CD4-positive, alpha-beta T cell treated with Interleukin-15 for 1 hour (primary cell): ENCODE data around the gene TSC22D3.
"Not testable (repeated sequence)": the region's sequence is repeated elsewhere in the genome, so short reads cannot be mapped to it uniquely, and the experiment has no call there.

Experiments used
- DNase-seq: peaks from one replicate; pipeline ENCODE4 v3.0.0-alpha.2; 2020

TSC22D3 gene

GRCh38 chrX:107775734-107776511, at the start of gene TSC22D3:
TSS of gene TSC22D3 (minus strand) at chrX:107775787. CDS start at chrX:107775419, 368 bp downstream.
- peak; percentile 61 for DNase-seq

DNA sequence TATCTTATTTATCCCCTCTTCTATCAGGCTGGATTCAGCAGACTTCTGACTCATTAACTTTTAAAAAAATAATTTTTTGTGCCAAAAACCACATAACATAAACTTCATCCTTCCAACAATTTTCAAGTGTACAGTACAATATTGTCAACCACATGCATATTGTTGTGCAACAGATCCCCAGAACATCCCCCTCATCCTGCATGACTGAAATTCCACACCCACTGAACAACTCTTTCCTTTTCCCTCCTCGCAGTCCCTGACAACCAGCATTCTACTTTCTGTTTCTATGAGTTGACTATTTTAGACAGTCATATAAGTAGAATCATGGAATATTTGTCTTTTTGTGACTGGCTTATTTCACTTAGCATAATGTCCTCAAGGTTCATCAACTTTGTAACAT, 47.9 kb upstream of the TSC22D3 start:
- no peak for DNase-seq

GRCh38 chrX:107823042-107823441, 47.5 kb upstream of the TSC22D3 start:
- no peak for DNase-seq

DNA sequence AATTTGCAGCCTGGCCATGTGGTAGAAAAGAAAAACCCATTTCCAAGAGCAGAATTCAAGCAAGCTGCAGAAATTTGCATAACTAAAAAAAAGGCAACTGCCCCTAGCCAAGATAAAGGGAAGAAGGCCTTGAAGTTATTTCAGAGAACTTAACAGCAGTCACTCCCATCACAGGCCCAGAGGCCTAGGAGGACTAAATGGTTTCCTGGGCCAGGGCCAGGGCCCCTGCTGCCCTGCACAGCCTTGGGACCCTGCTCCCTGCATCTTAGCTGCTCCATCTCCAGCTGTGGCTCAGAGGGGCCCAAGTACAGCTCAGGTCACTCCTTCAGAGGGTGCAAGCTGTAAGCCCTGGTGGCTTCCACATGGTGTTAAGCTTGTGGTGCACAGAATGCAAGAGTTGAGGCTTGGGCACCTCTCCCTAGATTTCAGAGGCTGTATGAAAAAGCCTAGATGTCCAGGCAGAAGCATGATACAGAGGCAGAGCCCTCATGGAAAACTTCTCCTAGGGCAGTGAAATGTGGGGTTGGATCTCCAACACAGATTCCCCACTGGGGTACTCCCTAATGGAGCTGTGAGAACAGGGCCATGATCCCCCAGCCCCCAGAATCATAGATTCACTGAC, 43.4 kb upstream of the TSC22D3 start:
- no peak for DNase-seq

DNA sequence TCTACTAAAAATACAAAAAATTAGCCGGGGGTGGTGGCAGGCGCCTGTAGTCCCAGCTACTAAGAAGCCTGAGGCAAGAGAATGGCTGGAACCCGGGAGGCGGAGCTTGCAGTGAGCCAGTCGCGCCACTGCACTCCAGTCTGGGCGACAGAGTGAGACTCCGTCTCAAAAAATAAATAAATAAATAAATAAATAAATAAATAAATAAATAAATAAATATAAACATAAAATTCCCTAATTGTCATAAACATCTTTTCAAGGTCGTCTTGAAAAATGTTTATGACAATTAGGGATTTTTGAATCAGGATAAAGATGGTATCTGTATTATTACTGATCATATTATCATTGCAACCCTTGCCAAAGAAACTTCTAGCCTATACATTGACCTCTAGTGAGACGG, 34.5 kb upstream of the TSC22D3 start:
- not testable (repeated sequence) for DNase-seq

- DNase-seq, result no peak
Measured at GRCh38 chrX:107805179-107805578, 29.6 kb upstream of the TSC22D3 start.

DNA sequence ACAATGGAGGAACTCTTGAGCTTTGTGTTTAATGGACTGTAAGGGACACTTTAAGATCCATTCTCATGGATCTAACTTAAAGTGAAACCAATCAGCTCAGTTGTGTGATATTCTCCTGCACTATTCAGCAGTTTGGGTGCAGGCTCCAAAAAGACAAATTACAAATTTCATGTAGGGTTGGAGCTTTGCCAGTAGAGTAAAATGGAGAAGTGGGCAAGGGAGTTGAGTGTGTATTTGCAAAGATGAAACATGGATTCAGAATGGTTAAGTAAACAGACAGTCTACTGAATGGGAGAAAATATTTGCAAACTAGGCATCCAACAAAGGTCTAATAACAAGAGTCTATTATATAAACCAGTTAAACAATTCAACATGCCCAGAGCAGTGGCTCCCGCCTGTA, 28.8 kb upstream of the TSC22D3 start:
- DNase-seq, result no peak

GRCh38 chrX:107787827-107788226, 12.2 kb upstream of the TSC22D3 start:
- DNase-seq, result no peak

GRCh38 chrX:107780525-107780924, 4.9 kb upstream of the TSC22D3 start:
- no peak for DNase-seq

DNA sequence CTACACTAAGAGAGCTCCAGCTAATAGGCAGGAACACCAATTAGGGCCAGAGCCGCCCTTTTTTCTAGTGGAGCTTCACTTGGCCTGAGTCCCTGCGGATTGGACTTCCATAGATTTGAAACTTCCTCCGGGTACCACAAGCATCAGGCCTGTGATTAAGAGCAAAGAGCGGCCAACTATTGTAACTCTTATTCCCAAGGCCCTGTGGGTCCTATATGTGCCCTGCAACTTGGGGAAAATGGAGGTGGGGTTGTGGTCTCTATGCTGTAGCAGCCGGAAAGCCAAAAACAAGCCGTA, 1.9 kb upstream of the TSC22D3 start, which contains the start of gene NCBP2L:
NCBP2L (plus strand) TSS at position 198 of the 297 bp plus-strand sequence. CDS start 16,488 bp downstream, outside the sequence.
- DNase-seq, result no peak

GRCh38 chrX:107776649-107777535, 1.3 kb upstream of the TSC22D3 start:
- DNase-seq, result peak; percentile 81

- no peak for DNase-seq
Measured at GRCh38 chrX:107775000-107775733, 420 bp downstream of the TSC22D3 start.

DNA sequence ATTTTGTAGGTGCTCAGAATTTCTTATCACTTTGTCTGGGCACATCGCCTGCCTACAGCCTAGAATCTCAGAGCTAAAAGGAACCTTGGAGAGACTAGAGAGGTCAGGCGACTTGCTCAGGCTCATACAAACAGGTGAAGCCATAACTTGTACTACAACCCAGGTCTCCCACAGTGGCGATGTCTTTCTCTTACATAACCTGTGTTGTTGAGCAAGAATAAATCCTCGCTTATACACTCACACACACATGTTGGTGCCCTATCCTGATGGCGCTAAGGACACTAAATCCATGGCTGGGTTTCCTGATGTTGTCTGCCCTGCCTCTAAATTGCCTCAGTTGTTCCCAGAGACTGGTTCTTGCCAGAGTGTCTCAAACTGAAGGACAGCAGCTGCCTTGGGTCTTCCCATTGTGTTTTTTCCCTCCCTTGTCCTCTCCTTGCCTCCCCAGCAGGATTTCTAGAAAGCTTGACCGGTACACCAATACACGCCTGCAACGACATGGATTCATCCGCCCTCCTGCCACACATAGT, 1.6 kb downstream of the TSC22D3 start:
- no peak for DNase-seq

GRCh38 chrX:107773206-107773605, 2.4 kb downstream of the TSC22D3 start:
- DNase-seq, result no peak

DNA sequence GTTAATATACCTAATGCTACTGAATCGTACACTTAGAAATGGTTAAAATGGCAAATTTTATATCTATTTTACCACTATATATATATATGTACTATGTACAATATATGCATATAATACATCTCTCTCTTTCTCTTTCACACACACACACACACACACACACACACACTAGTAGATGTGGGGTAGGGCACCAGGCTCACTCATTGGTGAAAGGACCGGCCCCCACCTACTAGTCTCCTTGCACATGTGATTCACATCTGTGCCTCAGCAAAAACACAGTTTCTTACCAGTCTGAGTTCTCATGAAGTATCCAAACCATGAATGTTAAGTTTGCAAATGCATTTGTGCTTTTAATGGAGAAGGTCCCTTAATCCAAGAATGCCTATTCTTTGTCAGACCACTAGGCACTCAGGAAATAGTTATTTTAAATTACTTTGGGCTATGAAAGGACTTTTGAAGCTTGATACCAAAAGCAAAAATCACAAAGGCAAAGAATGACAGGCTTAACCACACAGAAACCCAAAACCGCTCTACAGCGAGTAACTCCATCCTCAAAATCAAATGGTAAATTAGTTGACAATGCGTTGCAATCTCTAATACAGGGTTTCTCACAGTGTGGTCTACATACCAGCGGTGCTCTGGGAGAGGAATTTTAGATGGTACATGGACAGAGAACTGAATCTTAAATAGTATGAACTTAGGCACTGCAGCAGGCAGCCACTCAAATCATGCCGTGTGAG, 5.8 kb downstream of the TSC22D3 start:
- no peak for DNase-seq

DNA sequence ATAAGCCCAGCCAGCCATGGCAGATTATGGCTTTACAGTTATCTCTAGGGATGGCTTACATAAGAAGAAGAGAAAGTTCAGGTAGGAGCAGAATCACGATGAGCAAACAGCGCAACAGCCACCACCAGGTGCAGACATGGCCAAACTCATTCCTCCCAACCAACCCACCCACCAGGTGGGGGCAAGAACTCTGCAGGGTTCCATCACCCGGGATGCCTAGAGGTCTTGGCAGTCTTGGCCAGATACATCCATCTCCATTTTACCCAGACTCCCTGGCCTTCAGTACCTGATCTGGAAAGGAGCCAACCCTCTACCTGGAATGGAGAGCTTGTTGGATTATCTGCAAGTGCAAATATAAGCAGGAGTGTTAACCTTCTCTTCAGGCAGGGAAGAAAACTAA, 7.5 kb downstream of the TSC22D3 start:
- DNase-seq, result no peak

DNA sequence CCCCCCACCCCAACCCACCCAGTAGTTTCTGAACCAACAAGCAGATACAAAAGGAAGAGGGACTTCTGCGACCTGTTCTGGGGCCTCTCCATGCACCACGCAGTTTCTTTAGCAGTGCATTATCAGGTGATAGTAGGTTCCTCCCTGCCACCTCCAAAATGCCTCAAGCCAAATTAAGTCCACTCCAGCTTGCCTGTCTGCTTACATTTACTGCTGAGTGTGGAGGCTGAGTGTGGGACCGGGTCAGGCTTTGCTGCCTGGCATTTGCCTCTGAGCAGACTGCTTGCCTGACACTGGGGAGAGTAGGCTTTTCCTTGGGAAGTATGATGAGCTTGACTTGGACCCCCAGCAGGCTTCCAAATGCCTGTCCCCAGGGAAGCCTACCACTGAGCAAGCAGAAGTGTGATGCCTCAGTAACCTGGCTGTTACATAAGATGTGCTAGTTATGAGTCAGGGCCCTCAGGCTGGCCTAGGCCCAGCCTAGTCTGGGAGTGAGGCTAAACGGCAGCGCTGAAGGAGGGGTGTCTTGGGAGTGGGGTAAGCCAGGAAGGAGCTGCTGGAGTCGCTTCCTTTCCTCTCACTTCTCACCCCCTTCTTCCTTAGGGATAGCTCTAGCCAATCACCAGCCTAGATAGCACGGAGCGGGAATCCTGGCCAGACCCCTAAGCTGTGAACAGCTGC, 9.0 kb downstream of the TSC22D3 start:
- DNase-seq, result no peak

DNA sequence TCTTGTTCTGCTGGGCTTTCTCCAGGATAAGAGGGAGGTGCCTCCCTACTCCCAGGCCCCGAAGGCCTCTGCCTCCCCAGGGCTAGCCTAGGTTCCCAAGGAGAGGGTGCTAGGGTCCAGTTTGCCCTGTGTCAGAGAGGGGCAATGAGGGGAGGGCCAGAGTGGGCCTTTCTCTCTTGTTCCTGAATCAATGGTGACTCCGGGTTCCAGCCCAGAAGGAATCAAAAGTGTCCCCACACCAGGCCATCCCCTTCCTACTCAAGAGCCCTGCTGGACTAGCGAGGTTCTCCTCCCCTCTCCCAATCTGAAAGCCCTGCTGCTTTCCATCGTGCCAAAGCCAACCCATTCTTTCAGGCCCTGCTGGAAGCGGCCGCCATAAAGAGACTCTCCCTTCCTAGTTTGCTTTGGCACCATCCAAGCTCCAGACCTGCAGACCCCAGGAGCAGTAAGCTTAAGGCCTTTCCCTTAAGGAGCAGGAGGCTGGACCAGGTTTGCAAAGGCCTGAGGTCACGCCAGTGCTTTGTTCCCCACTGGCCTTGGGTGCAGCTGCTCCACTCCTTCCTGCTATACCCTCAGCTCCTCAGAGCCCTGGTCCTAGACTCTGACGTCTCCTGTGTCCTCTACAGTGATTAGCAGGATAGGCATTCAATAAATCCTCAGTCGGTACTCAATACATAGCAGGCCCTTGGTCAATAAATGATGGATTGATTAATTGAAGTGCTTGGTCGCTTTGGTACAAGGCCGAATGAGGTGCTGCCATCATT, 10.6 kb downstream of the TSC22D3 start:
- DNase-seq, result no peak

- no peak for DNase-seq
Measured at GRCh38 chrX:107763647-107764046, 11.9 kb downstream of the TSC22D3 start.

- no peak for DNase-seq
Measured at GRCh38 chrX:107760304-107761077, 15.1 kb downstream of the TSC22D3 start.
